Measurements from ENCODE around the gene C19orf38. TPM values are rescaled to one million over a fixed set of nuclear protein-coding genes. Genes with fewer than 3 reads are reported as not detected.
"Not testable (repeated sequence)": the region's sequence is repeated elsewhere in the genome, so short reads cannot be mapped to it uniquely, and the experiment has no call there.

C19orf38 gene
- total and polyA plus RNA-seq, 5 donors, result 0.23 to 1.4 (median 0.51) TPM

DNA sequence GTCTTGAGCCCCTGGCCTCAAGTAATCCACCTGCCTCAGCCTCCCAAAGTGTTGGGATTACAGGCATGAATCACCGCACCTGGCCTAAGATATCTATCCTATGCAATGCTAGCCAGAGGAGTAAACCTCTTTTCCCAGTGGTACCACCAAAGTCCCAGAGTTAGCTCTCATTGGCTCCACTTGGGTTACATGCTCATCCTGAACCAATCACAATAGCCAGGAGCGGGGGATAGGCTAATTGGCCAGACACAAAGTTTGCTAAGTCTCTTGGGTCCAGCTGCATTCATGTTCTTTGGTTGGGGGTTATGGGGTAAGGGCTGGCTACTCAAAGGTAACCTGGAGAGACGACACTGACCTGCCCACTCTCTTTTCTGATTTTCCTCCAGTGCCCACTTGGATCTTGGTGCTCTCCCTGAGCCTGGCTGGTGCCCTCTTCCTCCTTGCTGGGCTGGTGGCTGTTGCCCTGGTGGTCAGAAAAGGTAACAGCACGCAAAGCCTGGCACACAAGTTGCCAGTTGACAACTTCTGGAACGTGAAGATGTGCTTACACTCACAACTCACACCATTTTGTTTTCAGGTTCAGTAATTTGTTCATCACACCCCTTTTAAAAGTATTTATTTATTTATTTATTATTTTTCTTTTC, 7.8 kb downstream of the C19orf38 start:
- WGBS, result 70% methylated on average over 5 of the region's 5 CpGs
- DNase-seq (no peak), ATAC-seq (peak in 1 of 2 donors; percentile 21)
- Histone ChIP-seq H3K27me3 (ENCODE audit: control insufficient read depth, insufficient read depth) (no peaks in the 10 kb centered on the region), H3K4me1 (ENCODE audit: control insufficient read depth, insufficient read depth, low read length) (no peaks in the 10 kb centered on the region), H3K27ac (ENCODE audit: low read length) (no peak overlapping the region), H3K9me3 (ENCODE audit: control insufficient read depth, low read length) (no peaks in the 10 kb centered on the region), H3K4me3 (ENCODE audit: low read length) (no peak overlapping the region)
- intact Hi-C loops (cut with DNase I), result no loop called here

GRCh38 chr19:10856899-10857298, 8.7 kb downstream of the C19orf38 start:
- H3K27me3 ChIP-seq (ENCODE audit: control insufficient read depth, insufficient read depth); H3K4me1 ChIP-seq (ENCODE audit: control insufficient read depth, insufficient read depth, low read length); intact Hi-C loops (cut with DNase I); H3K4me3 ChIP-seq (ENCODE audit: low read length); H3K27ac ChIP-seq (ENCODE audit: low read length); H3K9me3 ChIP-seq (ENCODE audit: control insufficient read depth, low read length); ATAC-seq; DNase-seq: not testable (repeated sequence)
- WGBS, result 95% methylated on average over 1 of the region's 1 CpG

DNA sequence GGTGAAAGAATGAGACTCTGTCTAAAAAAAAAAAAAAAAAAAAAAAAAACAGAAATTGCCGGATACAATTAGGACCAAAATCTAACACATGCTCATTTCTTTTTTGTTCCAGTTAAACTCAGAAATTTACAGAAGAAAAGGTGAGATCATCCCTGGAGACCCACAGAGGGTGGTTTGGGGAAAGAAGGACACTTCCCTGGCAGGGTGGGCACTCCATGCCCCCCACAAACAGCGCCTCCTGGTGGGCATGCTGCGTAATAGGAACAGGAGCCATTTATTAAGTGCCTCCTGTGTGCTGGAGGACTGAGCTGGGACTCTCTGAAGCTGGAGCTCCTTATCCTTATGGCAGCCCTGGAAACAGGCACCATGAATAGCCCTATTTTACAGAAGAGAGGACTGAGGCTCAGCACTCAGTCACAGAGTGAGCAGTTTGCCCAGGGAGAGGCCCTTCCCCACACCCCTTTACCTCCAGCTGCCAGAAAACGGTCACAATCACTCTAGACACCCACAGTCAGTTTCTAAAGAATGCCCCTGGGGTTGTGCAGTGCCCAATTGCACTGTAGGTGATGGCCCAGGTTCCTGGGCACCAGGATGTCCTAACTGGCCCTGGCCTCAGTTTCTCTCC, 10.1 kb downstream of the C19orf38 start:
- Histone ChIP-seq H3K9me3 (ENCODE audit: control insufficient read depth, low read length) (no peaks in the 10 kb centered on the region), H3K27ac (ENCODE audit: low read length) (no peak overlapping the region), H3K27me3 (ENCODE audit: control insufficient read depth, insufficient read depth) (no peaks in the 10 kb centered on the region), H3K4me1 (ENCODE audit: control insufficient read depth, insufficient read depth, low read length) (no peaks in the 10 kb centered on the region), H3K4me3 (ENCODE audit: low read length) (no peak overlapping the region)
- ATAC-seq (no peak), DNase-seq (no peak)
- WGBS, result 49% methylated on average over 4 of the region's 4 CpGs
- intact Hi-C loops (cut with DNase I), result no loop called here

DNA sequence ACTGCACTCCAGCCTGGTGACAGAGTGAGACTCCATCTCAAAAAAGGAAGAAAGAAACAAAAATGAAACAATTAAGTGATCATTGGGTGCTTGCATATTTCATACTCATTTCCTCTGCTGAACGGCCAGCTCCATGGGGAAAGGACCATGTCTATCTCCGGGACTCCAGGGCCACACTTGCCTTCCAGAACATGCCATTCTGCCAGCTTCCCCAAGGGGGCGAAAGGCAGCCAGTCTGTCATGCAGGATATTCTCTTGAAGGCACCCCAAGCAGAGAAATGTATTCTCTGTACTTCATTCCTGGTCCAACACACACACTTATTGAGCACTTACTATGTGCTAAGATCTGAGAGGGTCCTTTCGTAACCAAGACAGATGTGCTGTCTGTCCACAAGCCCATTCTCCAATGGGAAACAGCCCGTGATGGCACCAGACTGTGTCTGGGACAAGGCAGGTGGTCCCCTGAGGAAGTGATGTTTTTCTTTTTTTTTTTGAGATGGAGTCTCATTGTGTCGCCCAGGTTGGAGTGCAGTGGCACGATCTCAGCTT, 13.0 kb downstream of the C19orf38 start:
- intact Hi-C loops (cut with DNase I), result loop anchor here in 3 of 4 donors (10.0 kb wide), 3 partner anchors 76 to 146 kb away; partner anchors contain the start of gene DNM2 (in 3 of the 3)
- 66% methylated on average over 7 of the region's 7 CpGs for WGBS
- H3K27me3 ChIP-seq (ENCODE audit: control insufficient read depth, insufficient read depth), result no peaks in the 10 kb centered on the region
- ATAC-seq (no peak), DNase-seq (no peak)
- no peaks in the 10 kb centered on the region for H3K9me3 ChIP-seq (ENCODE audit: control insufficient read depth, low read length)
- H3K4me3 ChIP-seq (ENCODE audit: low read length), result no peak overlapping the region
- peaks cover 2% of the 10 kb centered on the region for H3K4me1 ChIP-seq (ENCODE audit: control insufficient read depth, insufficient read depth, low read length)
- H3K27ac ChIP-seq (ENCODE audit: low read length), result no peak overlapping the region

- Histone ChIP-seq H3K4me3 (ENCODE audit: low read length) (no peak overlapping the region), H3K27me3 (ENCODE audit: control insufficient read depth, insufficient read depth) (no peaks in the 10 kb centered on the region), H3K9me3 (ENCODE audit: control insufficient read depth, low read length) (no peaks in the 10 kb centered on the region), H3K4me1 (ENCODE audit: control insufficient read depth, insufficient read depth, low read length) (peaks cover 2% of the 10 kb centered on the region), H3K27ac (ENCODE audit: low read length) (no peak overlapping the region)
- ATAC-seq (no peak), DNase-seq (no peak)
- WGBS, result 86% methylated on average over 6 of the region's 6 CpGs
- intact Hi-C loops (cut with DNase I), result loop anchor here in 3 of 4 donors (10.0 kb wide), 3 partner anchors 78 to 148 kb away; partner anchors contain the start of gene DNM2 (in 3 of the 3)
Observed at GRCh38 chr19:10862561-10863106, 14.4 kb downstream of the C19orf38 start.

DNA sequence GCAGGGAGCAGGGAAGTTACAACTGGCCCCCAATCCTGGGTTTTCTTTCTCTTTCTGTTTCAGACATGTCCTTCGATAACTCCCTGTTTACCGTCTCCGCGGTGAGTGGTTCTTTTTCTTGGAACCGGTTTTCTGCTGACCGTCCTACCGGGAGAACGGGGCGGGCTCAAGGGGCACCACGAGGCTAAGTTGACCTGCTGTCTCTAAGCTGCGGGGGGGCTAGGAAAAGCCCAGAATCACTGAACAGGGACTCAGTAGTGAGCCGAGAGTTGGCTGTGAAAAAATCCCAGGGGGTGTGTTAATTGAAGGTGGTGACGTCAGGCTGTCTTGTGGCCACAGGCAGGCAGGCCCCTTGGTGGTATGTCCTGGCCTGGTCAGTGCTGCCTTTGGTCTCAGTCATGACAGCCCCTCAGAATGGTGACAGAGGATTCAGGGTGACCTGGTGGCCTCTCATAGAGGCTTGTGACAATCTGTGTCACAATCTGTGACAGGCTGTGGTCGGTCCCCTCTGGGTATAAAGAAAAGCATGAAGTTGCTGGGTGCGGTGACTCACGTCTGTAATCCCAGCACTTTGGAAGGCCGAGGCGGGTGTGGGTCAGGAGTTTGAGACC, 15.0 kb downstream of the C19orf38 start:
- Histone ChIP-seq H3K4me3 (ENCODE audit: low read length) (no peak overlapping the region), H3K27me3 (ENCODE audit: control insufficient read depth, insufficient read depth) (no peaks in the 10 kb centered on the region), H3K9me3 (ENCODE audit: control insufficient read depth, low read length) (no peaks in the 10 kb centered on the region), H3K27ac (ENCODE audit: low read length) (no peak overlapping the region), H3K4me1 (ENCODE audit: control insufficient read depth, insufficient read depth, low read length) (peaks cover 2% of the 10 kb centered on the region)
- intact Hi-C loops (cut with DNase I), result loop anchor here in 3 of 4 donors (10.0 kb wide), 3 partner anchors 78 to 148 kb away; partner anchors contain the start of gene DNM2 (in 3 of the 3)
- 62% methylated on average over 18 of the region's 18 CpGs for WGBS
- ATAC-seq (peak; percentile 10 to 45), DNase-seq (peak in 2 of 3 donors; percentile 39 to 55)

DNA sequence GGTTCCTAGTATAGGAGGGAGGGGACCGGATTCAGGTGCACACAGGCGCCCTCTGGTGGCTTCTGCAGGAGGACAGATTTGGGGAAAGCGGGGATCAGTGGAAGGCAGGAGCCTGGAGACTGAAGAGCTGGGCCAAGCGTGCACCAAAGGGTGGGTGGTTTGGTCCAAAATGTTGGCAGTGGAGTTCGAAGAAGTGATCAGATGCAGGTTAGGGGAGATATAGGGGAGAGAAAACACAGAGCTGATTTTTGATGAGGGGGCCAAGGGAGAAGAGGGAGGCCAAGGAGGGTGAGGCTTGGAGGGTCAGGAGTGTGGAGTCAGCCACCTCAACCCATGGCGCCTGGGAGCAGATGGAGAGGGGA, 16.3 kb downstream of the C19orf38 start:
- intact Hi-C loops (cut with DNase I), result loop anchor here in 3 of 4 donors (10.0 kb wide), 3 partner anchors 80 to 150 kb away; partner anchors contain the start of gene DNM2 (in 3 of the 3)
- peaks cover 2% of the 10 kb centered on the region for H3K4me1 ChIP-seq (ENCODE audit: control insufficient read depth, insufficient read depth, low read length)
- ATAC-seq (peak; percentile 75 to 76), DNase-seq (peak; percentile 82 to 95 (median 94))
- no peaks in the 10 kb centered on the region for H3K27me3 ChIP-seq (ENCODE audit: control insufficient read depth, insufficient read depth)
- no peak overlapping the region for H3K4me3 ChIP-seq (ENCODE audit: low read length)
- no peaks in the 10 kb centered on the region for H3K9me3 ChIP-seq (ENCODE audit: control insufficient read depth, low read length)
- 12% methylated on average over 6 of the region's 6 CpGs for WGBS
- no peak overlapping the region for H3K27ac ChIP-seq (ENCODE audit: low read length)

DNA sequence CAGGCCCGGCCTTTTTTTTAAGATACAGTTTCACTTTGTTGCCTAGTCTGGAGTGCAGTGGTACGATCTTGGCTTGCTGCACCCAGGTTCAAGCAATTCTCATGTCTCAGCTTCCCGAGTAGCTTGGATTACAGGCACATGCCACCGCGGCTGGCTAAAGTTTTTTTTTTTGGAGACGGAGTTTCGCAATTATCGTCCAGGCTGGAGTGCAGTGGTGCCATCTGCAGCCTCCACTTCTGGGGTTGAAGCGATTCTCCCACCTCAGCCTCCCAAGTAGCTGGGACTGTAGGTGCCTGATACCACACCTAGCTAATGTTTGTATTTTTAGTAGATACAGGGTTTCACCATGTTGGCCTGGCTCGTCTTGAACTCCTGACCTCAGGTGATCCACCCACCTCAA, 18.3 kb downstream of the C19orf38 start:
- no peak for DNase-seq
- Histone ChIP-seq H3K9me3 (ENCODE audit: control insufficient read depth, low read length) (no peaks in the 10 kb centered on the region), H3K4me3 (ENCODE audit: low read length) (no peak overlapping the region), H3K27ac (ENCODE audit: low read length) (no peak overlapping the region), H3K27me3 (ENCODE audit: control insufficient read depth, insufficient read depth) (no peaks in the 10 kb centered on the region), H3K4me1 (ENCODE audit: control insufficient read depth, insufficient read depth, low read length) (peaks cover 2% of the 10 kb centered on the region)
- WGBS, result 88% methylated on average over 10 of the region's 10 CpGs
- ATAC-seq, result no peak
- intact Hi-C loops (cut with DNase I), result loop anchor here (5.0 to 10.0 kb wide), 5 partner anchors 82 to 152 kb away; partner anchors contain the start of gene DNM2 (in 4 of the 4)

GRCh38 chr19:10868872-10869547, 20.8 kb downstream of the C19orf38 start:
- DNase-seq (no peak), ATAC-seq (no peak)
- H3K27ac ChIP-seq (ENCODE audit: low read length), result no peak overlapping the region
- no peaks in the 10 kb centered on the region for H3K27me3 ChIP-seq (ENCODE audit: control insufficient read depth, insufficient read depth)
- H3K9me3 ChIP-seq (ENCODE audit: control insufficient read depth, low read length), result no peaks in the 10 kb centered on the region
- 92% methylated on average over 10 of the region's 10 CpGs for WGBS
- intact Hi-C loops (cut with DNase I), result loop anchor here (5.0 to 10.0 kb wide), 5 partner anchors 84 to 154 kb away; partner anchors contain the start of gene DNM2 (in 4 of the 4)
- H3K4me1 ChIP-seq (ENCODE audit: control insufficient read depth, insufficient read depth, low read length), result peaks cover 2% of the 10 kb centered on the region
- H3K4me3 ChIP-seq (ENCODE audit: low read length), result no peak overlapping the region

- not testable (repeated sequence) for H3K9me3 ChIP-seq (ENCODE audit: control insufficient read depth, low read length); H3K4me1 ChIP-seq (ENCODE audit: control insufficient read depth, insufficient read depth, low read length); H3K27me3 ChIP-seq (ENCODE audit: control insufficient read depth, insufficient read depth); ATAC-seq; H3K27ac ChIP-seq (ENCODE audit: low read length); H3K4me3 ChIP-seq (ENCODE audit: low read length)
- intact Hi-C loops (cut with DNase I), result loop anchor here (2.0 to 10.0 kb wide), 8 partner anchors 35 to 155 kb away; partner anchors contain the start of genes DNM2 (in 4 of the 4), TIMM29 (in 3 of the 4) and YIPF2 (in 3 of the 4)
- DNase-seq, result peak; percentile 56 to 74 (median 73)
- WGBS, result 94% methylated on average over 11 of the region's 11 CpGs
Observed at GRCh38 chr19:10869872-10870311, 21.7 kb downstream of the C19orf38 start.
